Liver (tissue), 9 donors: ENCODE measurements around the gene HSD17B4. TPM values are rescaled to one million over a fixed set of nuclear protein-coding genes. Genes with fewer than 3 reads are reported as not detected.
"Not testable (repeated sequence)": the region's sequence is repeated elsewhere in the genome, so short reads cannot be mapped to it uniquely, and the experiment has no call there.

Experiments
- DNase-seq: peaks from one replicate; pipeline ENCODE4 v3.0.0-alpha.2; 2017; ENCODE audit warnings: low spot score
- H3K27ac ChIP-seq, 2 donors: one replicate each; pipeline ENCODE4 v1.7.0; 2013; ENCODE audit warnings: inconsistent platforms in 2 of 2, low read length in 2 of 2, control low read depth in 1 of 2, low read depth in 1 of 2, mild to moderate bottlenecking in 1 of 2
- H3K27me3 ChIP-seq, 4 donors: one replicate each; pipeline versions ENCODE4 v1.6.1 to v1.7.0; 2013; ENCODE audit warnings: low read length in 3 of 4, inconsistent platforms in 1 of 4, mild to moderate bottlenecking in 1 of 4, moderate library complexity in 1 of 4; ENCODE audit not compliant: control insufficient read depth in 4 of 4, insufficient read depth in 4 of 4
- H3K36me3 ChIP-seq, 4 donors: one replicate each; pipeline versions ENCODE4 v1.6.1 to v1.7.0; 2013; ENCODE audit warnings: low read length in 3 of 4, mild to moderate bottlenecking in 3 of 4, low read depth in 1 of 4, moderate library complexity in 1 of 4; ENCODE audit not compliant: control insufficient read depth in 4 of 4, insufficient read depth in 3 of 4
- H3K4me1 ChIP-seq, 4 donors: one replicate each; pipeline versions ENCODE4 v1.6.1 to v1.7.0; 2013; ENCODE audit warnings: low read length in 3 of 4, mild to moderate bottlenecking in 3 of 4, moderate library complexity in 1 of 4; ENCODE audit not compliant: control insufficient read depth in 4 of 4, insufficient read depth in 4 of 4
- H3K4me3 ChIP-seq, 3 donors: one replicate each; pipeline versions ENCODE4 v1.6.1 to v1.7.0; 2013; ENCODE audit warnings: low read length in 3 of 3, control low read depth in 1 of 3, low read depth in 1 of 3, mild to moderate bottlenecking in 1 of 3
- H3K9ac ChIP-seq, 2 donors: one replicate each; pipeline ENCODE4 v1.7.0; 2013; ENCODE audit warnings: low read length in 2 of 2, mild to moderate bottlenecking in 2 of 2, moderate library complexity in 2 of 2, control low read depth in 1 of 2, low read depth in 1 of 2
- H3K9me3 ChIP-seq, 4 donors: one replicate each; pipeline versions ENCODE4 v1.6.1 to v1.7.0; 2013; ENCODE audit warnings: low read length in 3 of 4; ENCODE audit not compliant: control insufficient read depth in 4 of 4
- FOXA1 ChIP-seq: IDR thresholded peaks from 2 replicates; pipeline ENCODE4 v1.6.1; 2016; ENCODE audit warnings: antibody characterized with exemption
- GABPA ChIP-seq, 2 donors: IDR thresholded peaks in 1 of 2; conservative IDR thresholded peaks in 1 of 2; 2 replicates each; pipeline ENCODE4 v1.6.1; 2016; ENCODE audit warnings: antibody characterized with exemption in 2 of 2, mild to moderate bottlenecking in 1 of 2, moderate library complexity in 1 of 2
- HNF4A ChIP-seq, 2 donors: conservative IDR thresholded peaks; 2 replicates each; pipeline ENCODE4 v1.6.1; 2016; ENCODE audit warnings: antibody characterized with exemption in 2 of 2, mild to moderate bottlenecking in 2 of 2
- HNF4G ChIP-seq: IDR thresholded peaks from 2 replicates; pipeline ENCODE4 v1.6.1; 2016; ENCODE audit warnings: antibody characterized with exemption
- JUND ChIP-seq, 2 donors: IDR thresholded peaks; 2 replicates each; pipeline ENCODE4 v1.6.1; 2016; ENCODE audit warnings: antibody characterized with exemption in 2 of 2
- NR2F2 ChIP-seq: IDR thresholded peaks from 2 replicates; pipeline ENCODE4 v1.6.1; 2016; ENCODE audit warnings: antibody characterized with exemption
- REST ChIP-seq: IDR thresholded peaks from 2 replicates; pipeline ENCODE4 v1.6.1; 2016; ENCODE audit warnings: antibody characterized with exemption, mild to moderate bottlenecking
- RXRA ChIP-seq, 2 donors: IDR thresholded peaks; 2 replicates each; pipeline ENCODE4 v1.6.1; 2017 to 2018; ENCODE audit warnings: antibody characterized with exemption in 2 of 2, mild to moderate bottlenecking in 1 of 2
- SP1 ChIP-seq: IDR thresholded peaks from 2 replicates; pipeline ENCODE4 v1.6.1; 2018; ENCODE audit warnings: antibody characterized with exemption, mild to moderate bottlenecking
- TAF1 ChIP-seq: conservative IDR thresholded peaks from 2 replicates; pipeline ENCODE4 v1.6.1; 2016; ENCODE audit warnings: antibody characterized with exemption, mild to moderate bottlenecking
- YY1 ChIP-seq: IDR thresholded peaks from 2 replicates; pipeline ENCODE4 v1.6.1; 2016; ENCODE audit warnings: antibody characterized with exemption, mild to moderate bottlenecking
- WGBS: extraction: QIAGEN DNeasy Blood & Tissue Kit; methylation state at CpG from one replicate; pipeline ENCODE4 v1.1.7; 2013; 5-methylcytosine and 5-hydroxymethylcytosine counted together
- polyA plus RNA-seq, 2 donors: library from polyadenylated mRNA; stranded (reverse) in 1 of 2; unstranded in 1 of 2; fragments of 200-250 nt in 1 of 2; fragments of >200 nt in 1 of 2; fragmentation: Nextera tagmentation in 1 of 2; extraction: Ambion mirVana in 1 of 2; gene quantifications; one replicate each; pipeline versions ENCODE4 v1.2.1 to v1.2.3, GENCODE V29; 2013 to 2015
- total RNA-seq, 2 donors: library from RNA; depleted of rRNA; stranded (reverse); fragments of >200 nt; gene quantifications; one replicate each; pipeline ENCODE4 v1.2.3, GENCODE V29; 2014
- donor health status: healthy.
- donor health status: healthy.
- donor health status: healthy.
- donor health status: healthy.
- donor health status: healthy.

HSD17B4 gene
- total and polyA plus RNA-seq, 4 donors, result 299 to 699 (median 393) TPM

GRCh38 chr5:119445544-119445943, 6.8 kb upstream of the HSD17B4 start:
- 81% methylated on average over 13 of the region's 13 CpGs for WGBS
- DNase-seq, result no peak

GRCh38 chr5:119449882-119450281, 2.4 kb upstream of the HSD17B4 start:
- H3K36me3 ChIP-seq, result no peaks in the 10 kb centered on the region
- H3K27ac ChIP-seq, result no peak overlapping the region
- 91% methylated on average over 3 of the region's 3 CpGs for WGBS
- no peaks in the 10 kb centered on the region for H3K27me3 ChIP-seq
- no peak for DNase-seq
- no peaks in the 10 kb centered on the region for H3K9me3 ChIP-seq
- H3K4me3 ChIP-seq, result no peak overlapping the region
- TF ChIP-seq FOXA1 (no peak), REST (no peak), YY1 (no peak), TAF1 (no peak)
- peaks cover 6 to 24% (median 17%) of the 10 kb centered on the region in 4 donors for H3K4me1 ChIP-seq
- no peak overlapping the region for H3K9ac ChIP-seq

More at GRCh38 chr5:119445544-119445943, 6.8 kb upstream of the HSD17B4 start:
- Histone ChIP-seq H3K4me1 (no peaks in the 10 kb centered on the region), H3K4me3 (no peak overlapping the region), H3K36me3 (no peaks in the 10 kb centered on the region), H3K27me3 (no peaks in the 10 kb centered on the region), H3K27ac (no peak overlapping the region), H3K9ac (no peak overlapping the region), H3K9me3 (no peaks in the 10 kb centered on the region)
- TF ChIP-seq FOXA1 (no peak), JUND (IDR thresholded peaks at IDR 0.05) (no peak), HNF4G (no peak), YY1 (no peak), GABPA (IDR thresholded peaks at IDR 0.05 in 1 of 2, conservative IDR thresholded peaks at IDR 0.05 in 1 of 2) (no peak), SP1 (no peak), TAF1 (no peak), RXRA (IDR thresholded peaks at IDR 0.05) (no peak), HNF4A (conservative IDR thresholded peaks at IDR 0.05) (no peak), NR2F2 (no peak), REST (no peak)

- H3K9ac ChIP-seq, H3K27me3 ChIP-seq, H3K9me3 ChIP-seq, H3K36me3 ChIP-seq, H3K27ac ChIP-seq, DNase-seq, H3K4me3 ChIP-seq: not testable (repeated sequence)
- WGBS, result 90% methylated on average over 4 of the region's 4 CpGs
- H3K4me1 ChIP-seq, result peaks cover 6 to 27% (median 19%) of the 10 kb centered on the region in 4 donors
- TF ChIP-seq HNF4A (conservative IDR thresholded peaks at IDR 0.05) (peak; percentile 69), SP1 (peak; percentile 8), RXRA (IDR thresholded peaks at IDR 0.05) (peak in 1 of 2 donors; percentile 11)
Measured at GRCh38 chr5:119450627-119451026, 1.7 kb upstream of the HSD17B4 start.
